NCI-H526 treated with DMSO at 0.1 percent for 48 hours (cell line): ENCODE results near the gene RASIP1.
"Not testable (repeated sequence)": the region's sequence is repeated elsewhere in the genome, so short reads cannot be mapped to it uniquely, and the experiment has no call there.

Experiments
- DNase-seq: peaks from one replicate; lab custom pipeline; 2025; lab: John Stamatoyannopoulos, UW

RASIP1 gene

GRCh38 chr19:48731452-48731851, 9.0 kb downstream of the RASIP1 start:
- DNase-seq: no peak

- no peak for DNase-seq
These were observed 11.3 kb downstream of the RASIP1 start for GRCh38 chr19:48728911-48729664.

GRCh38 chr19:48726556-48726955, 13.9 kb downstream of the RASIP1 start:
- DNase-seq: no peak

GRCh38 chr19:48724796-48725753, 15.3 kb downstream of the RASIP1 start:
- peak; percentile 12 for DNase-seq

GRCh38 chr19:48722196-48722708, 18.2 kb downstream of the RASIP1 start:
- no peak for DNase-seq

- peak; percentile 96 for DNase-seq
These were observed 19.7 kb downstream of the RASIP1 start for GRCh38 chr19:48720613-48721296.

- DNase-seq: no peak
These were observed 20.2 kb downstream of the RASIP1 start for GRCh38 chr19:48720251-48720612.

- DNase-seq: no peak
These were observed 20.9 kb downstream of the RASIP1 start, which contains the start of gene MAMSTR for GRCh38 chr19:48719263-48720171. MAMSTR (minus strand) TSS chr19:48719725; CDS start chr19:48719031, 694 bp downstream.

GRCh38 chr19:48718711-48719231, 21.6 kb downstream of the RASIP1 start:
- DNase-seq: no peak

- DNase-seq: not testable (repeated sequence)
These were observed 22.3 kb downstream of the RASIP1 start for GRCh38 chr19:48718106-48718505.

GRCh38 chr19:48716562-48717291, 23.7 kb downstream of the RASIP1 start:
- DNase-seq: peak; percentile 13

- DNase-seq: peak; percentile 16
These were observed 24.7 kb downstream of the RASIP1 start for GRCh38 chr19:48715681-48716171.

GRCh38 chr19:48714759-48715675, 25.4 kb downstream of the RASIP1 start:
- peak; percentile 37 for DNase-seq

GRCh38 chr19:48713864-48714755, 26.3 kb downstream of the RASIP1 start:
- peak; percentile 98 for DNase-seq

- DNase-seq: no peak
These were observed 27.2 kb downstream of the RASIP1 start for GRCh38 chr19:48713041-48713863.

- DNase-seq: no peak
These were observed 29.2 kb downstream of the RASIP1 start for GRCh38 chr19:48711106-48711662.
